ENCODE results near the gene ZNF638.

DNA sequence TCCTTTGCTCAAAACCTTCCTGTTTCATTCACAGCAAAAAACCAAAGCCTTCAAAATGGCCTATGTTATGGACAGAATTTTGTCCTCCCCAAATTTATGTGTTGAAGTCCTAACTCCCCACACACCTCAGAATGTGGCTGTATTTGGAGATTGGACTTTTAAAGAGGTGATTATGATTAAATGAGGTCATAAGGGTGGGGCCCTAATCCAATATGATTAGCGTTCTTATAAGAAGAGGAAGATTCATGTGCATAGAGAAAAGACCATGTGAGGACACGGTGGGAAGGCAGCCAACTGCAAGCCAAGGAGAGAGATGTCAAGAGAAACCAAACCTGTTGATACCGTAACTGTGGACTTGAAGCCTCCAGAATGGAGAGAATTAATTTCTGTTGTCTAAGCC lies 4.6 kb upstream of the ZNF638 start:
- TF ChIP-seq POLR2A (IDR thresholded peaks at IDR 0.05), result no peak
- TF ChIP-seq, protein P1, sequence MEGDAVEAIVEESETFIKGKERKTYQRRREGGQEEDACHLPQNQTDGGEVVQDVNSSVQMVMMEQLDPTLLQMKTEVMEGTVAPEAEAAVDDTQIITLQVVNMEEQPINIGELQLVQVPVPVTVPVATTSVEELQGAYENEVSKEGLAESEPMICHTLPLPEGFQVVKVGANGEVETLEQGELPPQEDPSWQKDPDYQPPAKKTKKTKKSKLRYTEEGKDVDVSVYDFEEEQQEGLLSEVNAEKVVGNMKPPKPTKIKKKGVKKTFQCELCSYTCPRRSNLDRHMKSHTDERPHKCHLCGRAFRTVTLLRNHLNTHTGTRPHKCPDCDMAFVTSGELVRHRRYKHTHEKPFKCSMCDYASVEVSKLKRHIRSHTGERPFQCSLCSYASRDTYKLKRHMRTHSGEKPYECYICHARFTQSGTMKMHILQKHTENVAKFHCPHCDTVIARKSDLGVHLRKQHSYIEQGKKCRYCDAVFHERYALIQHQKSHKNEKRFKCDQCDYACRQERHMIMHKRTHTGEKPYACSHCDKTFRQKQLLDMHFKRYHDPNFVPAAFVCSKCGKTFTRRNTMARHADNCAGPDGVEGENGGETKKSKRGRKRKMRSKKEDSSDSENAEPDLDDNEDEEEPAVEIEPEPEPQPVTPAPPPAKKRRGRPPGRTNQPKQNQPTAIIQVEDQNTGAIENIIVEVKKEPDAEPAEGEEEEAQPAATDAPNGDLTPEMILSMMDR (IDR thresholded peaks at IDR 0.05), result no peak

All from right lobe of liver (tissue), 4 donors.